Measurements from ENCODE around the gene GPHA2.
"Not testable (repeated sequence)": the region's sequence is repeated elsewhere in the genome, so short reads cannot be mapped to it uniquely, and the experiment has no call there.

The GPHA2 gene, protein sequence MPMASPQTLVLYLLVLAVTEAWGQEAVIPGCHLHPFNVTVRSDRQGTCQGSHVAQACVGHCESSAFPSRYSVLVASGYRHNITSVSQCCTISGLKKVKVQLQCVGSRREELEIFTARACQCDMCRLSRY

DNA sequence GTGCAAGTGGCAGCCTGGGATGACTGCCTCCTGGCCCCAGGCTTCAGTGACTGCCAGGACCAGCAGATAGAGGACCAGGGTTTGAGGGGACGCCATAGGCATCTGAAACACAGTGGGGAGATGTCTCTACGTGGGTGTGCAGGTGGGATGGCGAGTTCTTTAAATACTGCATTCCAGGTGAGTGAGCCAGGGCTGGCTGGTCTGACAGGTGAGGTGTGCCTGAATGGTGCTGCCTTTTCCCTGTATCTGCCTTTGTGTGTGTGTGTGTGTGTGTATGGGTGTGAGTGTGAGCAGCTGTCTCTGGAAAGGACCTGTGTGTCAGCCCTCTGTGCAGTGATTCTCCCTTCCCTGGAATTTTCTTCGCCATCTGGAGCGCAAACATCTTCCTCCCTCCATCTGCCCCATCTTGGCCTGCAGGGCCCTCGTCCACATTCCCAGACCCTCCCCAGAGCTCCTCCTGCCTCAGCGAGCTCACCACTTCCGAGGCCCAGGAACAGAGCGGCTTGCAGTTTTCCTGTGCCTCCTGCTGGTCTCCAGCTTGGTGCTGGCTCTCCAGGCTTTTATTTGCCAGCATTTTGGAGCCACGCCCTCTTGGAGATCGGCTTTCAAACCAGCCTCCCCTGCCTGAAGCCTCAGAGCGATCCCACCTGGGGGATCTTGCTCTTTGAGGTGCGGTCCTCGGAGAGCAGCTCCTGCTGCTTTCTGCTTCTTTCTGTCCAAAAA is at the start of gene GPHA2:
TSS of gene GPHA2 (minus strand) at position 535 of the 723 bp plus-strand sequence. CDS start at position 102, 433 bp downstream.
- DNase-seq, result no peak

DNA sequence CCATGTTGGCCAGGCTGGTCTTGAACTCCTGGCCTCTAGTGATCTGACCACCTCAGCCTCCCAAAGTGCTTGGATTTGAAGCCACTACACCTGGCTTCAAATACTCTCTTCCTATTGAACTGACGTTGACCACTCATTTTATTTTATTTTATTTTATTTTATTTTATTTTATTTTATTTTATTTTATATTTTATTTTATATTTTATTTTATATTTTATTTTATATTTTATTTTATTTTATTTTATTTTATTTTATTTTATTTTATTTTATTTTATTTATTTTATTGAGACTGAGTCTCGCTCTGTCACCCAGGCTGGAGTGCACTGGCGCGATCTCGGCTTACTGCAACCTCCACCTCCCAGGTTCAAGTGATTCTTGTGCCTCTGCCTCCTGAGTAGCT is 47.6 kb upstream of the GPHA2 start:
- DNase-seq, result not testable (repeated sequence)

GRCh38 chr11:64976651-64977050 is 41.0 kb upstream of the GPHA2 start:
- no peak for DNase-seq

DNA sequence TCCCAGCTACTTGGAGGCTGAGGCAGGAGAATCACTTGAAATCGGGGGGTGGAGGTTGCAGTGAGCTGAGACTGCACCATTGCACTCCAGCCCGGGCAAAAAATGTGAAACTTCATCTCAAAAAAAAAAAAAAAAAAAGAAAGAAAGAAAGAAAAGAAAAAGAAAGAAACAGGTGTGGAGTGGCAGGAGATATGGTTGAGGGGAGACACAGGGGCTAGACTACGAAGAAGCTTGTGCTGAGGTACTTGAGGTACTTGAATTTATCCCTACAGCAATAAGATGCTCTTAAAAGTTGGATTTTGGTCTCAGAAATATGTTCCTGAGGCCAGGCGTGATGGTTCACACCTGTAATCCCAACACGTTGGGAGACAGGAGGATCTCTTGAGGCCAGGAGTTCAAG is 38.4 kb upstream of the GPHA2 start:
- DNase-seq, result no peak

DNA sequence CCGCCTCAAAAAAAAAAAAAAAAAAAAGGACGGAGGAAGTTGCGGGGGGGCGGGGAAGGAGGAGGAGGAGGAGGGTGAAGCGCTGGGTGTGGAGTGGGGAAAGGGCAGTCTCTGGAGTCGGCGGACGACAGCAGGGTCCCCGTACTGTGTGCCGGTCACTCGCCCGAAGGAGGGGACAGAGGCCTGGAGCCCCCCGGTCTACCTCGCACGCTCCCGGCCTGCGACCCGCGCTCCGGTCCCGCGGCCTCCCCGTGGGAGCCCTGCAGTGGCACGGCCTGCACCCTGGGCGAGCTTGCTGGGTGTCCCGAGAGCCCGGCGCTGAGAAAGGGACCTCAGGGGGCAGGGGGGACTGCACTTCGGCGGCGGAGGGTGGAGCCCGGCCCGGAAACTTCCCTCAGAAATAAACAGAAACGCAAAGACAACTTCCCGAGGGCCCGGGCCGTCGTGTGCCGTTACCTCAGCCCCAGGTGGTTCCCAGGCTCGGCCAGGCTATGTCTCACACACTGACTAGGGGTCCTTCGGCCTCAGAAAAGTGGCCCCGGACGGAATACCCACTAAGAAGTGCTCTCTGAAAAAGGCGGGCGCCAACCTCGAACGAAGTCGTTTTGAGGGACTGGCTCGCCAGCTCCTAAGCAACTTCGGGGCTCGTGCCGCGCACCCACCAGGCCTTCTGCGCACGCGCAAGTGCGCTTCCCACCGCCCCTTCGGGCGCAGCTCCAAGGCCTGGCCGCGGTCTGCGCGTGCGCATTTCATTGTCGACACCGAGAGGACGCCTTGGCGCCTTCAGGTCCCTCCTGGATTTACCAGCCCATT is 35.9 kb upstream of the GPHA2 start, which contains the start of gene MAJIN:
TSS of gene MAJIN (minus strand) at position 688 of the 813 bp plus-strand sequence. CDS start 12,703 bp downstream, outside the sequence.
- no peak for DNase-seq

- no peak for DNase-seq
Measured at GRCh38 chr11:64970731-64971151, 35.0 kb upstream of the GPHA2 start.

DNA sequence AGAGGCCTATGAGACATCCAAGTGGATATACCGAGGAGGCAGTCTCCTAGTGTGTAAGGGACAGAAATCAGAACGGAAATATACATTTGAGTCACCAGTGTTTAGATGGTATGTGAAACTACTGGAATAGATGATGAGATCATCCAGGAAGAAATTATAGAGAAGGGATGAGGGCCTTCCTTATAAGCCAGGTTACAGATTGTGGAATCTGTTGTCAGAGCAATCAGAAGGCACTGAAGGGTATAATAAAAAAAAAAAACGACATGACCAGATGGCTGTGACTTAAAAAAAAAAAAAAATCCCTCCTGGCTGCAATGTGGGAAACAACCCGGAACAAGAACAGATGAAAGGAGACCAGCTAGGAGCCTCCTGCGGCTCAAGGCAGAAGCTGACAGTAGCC is 33.5 kb upstream of the GPHA2 start:
- no peak for DNase-seq

DNA sequence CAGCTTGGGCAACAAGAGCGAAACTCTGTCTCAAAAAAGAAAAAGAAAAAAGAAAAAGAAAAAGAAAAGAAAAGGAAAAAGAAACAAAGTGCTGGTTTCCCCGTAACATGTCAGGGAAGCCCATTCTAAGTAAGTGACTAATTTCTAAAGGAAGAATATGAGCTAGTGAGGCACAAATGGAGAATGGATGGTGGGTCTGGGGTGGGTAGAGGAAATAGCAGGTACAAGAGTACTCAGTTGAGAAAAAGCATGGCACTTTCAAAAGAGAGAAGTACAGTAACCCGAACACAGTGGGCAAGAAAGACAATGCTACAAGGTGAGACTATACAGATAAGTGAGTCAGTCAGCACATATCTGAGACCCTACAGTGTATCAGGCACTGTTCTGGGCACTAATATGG is 31.7 kb upstream of the GPHA2 start:
- DNase-seq, result no peak

DNA sequence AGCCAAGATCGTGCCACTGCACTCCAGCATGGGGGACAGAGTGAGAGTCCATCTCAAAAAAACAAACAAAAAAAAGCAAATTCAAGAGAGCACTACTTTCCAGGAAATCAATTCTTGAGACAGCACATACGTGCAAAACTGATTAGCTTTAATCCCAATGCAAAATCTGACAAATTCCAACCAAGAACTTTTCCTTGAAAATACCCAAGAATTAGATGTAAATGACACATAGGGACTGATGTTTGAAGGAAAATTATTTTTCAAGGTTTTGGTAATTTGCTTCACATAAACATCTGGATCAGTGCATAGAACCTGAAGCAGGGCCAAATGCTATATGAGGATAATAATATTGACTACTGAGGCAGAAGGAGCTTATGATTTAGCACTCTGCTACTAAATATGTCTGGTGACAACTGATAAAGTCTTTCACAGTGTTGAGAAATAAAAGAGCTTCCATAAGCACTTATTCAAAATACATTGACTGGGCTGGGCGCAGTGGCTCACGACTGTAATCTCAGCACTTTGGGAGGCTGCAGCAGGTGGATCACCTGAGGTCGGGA is 27.5 kb upstream of the GPHA2 start:
- no peak for DNase-seq

DNA sequence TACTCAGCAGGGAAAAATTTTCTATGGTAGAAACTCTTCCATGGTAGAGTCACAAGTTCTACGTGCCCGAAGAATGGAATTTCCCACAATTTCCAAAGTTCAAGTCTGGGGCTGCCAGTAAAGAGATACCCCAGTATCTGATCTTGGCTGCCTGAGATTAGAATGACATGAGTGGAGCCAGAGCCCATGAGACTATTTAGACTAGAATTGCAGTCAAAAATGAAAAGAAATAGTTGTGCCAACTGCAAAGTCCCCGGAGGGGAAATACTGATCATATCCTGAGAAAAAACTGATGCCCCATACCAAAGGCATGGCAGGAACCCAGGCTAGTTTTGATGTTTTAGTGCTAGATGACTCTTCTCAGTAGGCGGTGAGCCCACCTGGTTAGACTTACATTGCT is 25.0 kb upstream of the GPHA2 start:
- no peak for DNase-seq

GRCh38 chr11:64959498-64959897 is 23.8 kb upstream of the GPHA2 start:
- DNase-seq, result peak; percentile 46

- no peak for DNase-seq
Measured at GRCh38 chr11:64954201-64954600, 18.5 kb upstream of the GPHA2 start.

- no peak for DNase-seq
Measured at GRCh38 chr11:64951529-64951928, 15.8 kb upstream of the GPHA2 start.

DNA sequence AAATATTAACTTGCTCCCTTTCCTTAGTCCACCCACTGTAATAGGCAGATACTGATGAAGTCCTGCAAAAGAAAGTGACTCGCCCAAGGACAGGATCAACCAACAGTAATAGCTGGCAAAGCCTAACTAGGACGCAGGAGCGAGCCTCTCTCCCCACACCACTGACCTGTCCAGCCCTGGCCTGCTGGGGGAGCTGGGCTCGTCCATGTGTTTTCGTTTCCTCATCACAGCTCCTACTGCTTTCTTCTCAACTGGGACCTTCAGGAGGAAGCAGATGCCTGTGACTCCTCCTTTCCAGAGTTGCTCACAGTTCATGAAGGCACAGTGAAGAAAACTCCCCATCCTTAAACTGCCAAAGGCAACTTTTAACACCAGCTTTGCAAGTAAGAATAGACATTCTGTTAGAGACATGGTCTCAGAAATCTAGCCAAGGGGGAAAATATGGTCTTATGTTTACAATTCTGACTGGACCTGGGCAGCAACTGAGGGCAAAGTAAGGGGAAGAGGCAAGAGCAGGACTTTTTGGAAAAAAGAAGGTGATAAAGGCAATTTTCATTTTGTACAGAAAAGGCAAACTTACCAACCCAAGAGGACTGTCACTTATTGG is 11.6 kb upstream of the GPHA2 start:
- DNase-seq, result no peak

DNA sequence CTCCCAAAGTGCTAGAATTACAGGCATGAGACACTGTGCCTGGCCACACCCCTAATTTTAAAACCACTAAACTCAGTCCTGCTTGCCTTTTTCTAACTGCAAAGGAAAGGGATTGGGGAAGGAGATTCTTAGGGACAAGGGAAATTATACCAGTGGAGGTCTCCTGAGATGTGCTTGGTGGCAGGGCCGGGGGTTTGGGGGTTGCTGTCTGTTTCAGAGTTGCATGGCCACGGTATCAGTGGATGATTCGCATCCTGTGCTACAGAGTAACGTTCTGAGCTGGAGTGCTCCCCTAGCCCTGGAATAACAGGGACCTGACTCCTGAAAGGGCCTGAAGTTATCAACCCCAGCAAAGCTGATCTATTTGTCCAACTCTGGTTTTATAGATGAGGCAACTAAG is 846 bp upstream of the GPHA2 start:
- DNase-seq, result no peak

- DNase-seq, result no peak
Measured at GRCh38 chr11:64934682-64935358, 873 bp downstream of the GPHA2 start.

DNA sequence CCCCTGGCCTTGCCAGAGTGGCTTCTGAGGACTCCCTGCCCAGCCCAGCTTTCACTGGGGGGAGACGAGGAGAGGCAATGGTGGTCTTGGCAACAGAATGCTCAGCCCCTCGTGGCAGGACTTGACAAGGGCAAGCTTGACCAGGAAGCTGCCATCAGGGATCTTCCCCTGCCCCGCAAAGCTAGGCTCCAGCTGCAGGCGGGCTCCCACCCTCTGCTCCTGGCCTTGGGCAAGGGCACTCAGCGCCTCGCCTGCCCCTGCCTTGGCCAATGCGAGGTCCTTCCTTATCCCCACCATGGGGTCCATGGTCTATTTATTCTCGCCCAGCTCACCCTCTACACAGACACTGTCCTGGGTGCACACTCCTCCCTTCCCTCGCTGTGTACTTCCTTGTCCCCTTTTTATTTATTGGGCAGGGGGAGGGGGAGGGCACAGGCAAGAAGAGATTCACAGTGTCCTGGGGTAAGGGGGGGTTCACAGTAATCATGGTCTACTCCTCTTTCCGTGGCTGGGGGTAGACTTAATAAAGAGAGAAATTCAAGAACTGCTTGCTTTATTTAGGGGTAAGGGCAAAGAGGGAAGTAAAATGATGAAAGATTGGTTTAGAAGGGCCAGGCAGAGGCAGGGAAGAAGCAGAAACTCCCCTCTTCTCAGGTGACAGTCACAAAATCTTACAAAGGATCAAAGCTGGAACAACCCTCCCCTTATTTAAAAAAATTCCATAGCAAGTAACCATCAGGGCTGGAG is 1.6 kb downstream of the GPHA2 start:
- DNase-seq, result no peak

DNA sequence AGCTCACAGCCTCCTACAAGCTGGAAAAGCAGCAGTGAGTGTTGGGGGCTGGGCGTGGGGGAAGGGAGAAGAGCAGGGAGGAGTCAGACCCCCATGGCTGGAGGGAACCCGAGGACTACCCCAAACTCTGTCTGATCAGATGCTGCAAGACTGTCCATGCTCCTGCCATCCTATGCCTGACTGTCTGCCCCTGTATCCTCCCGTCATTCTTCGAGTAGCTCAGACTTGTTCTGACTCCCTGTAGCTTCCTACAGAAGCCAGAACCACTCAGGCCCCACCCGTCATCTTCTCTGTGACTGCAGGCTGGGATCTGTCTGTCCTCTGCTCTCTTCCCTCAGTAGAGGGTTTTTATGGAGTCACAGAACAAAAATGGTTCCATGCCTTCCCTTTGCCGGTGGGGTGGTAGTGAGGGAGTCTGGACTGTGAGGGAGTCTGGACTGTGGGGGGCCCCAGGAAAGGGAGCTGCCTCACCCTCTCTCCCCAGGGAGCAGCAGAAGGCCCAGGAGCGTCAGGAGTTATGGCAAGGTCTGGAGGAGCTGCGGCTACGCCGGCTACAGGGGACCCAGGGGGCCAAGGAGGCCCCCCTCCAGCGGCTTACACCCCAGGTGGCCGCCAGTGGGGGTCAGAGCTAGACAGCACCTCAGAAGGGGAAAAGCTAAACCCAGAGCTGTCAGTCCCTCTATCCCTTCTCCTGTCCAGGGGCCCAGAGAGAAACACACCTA is 2.3 kb downstream of the GPHA2 start:
- DNase-seq, result no peak

GRCh38 chr11:64932324-64932723 is 3.4 kb downstream of the GPHA2 start:
- DNase-seq, result no peak

GRCh38 chr11:64931290-64931689 is 4.4 kb downstream of the GPHA2 start:
- DNase-seq, result no peak

GRCh38 chr11:64930340-64930739 is 5.4 kb downstream of the GPHA2 start:
- no peak for DNase-seq
